ENCODE results near the gene HEMGN. TPM values are rescaled to one million over a fixed set of nuclear protein-coding genes. Genes with fewer than 3 reads are reported as not detected.

Gene HEMGN
- total and polyA plus RNA-seq, 2 of the 13 experiments (the other 11 are each of a cell fraction or from before 2014, with no cell fraction given) = not detected

GRCh38 chr9:97921959-97922724, 15.8 kb downstream of the HEMGN start, which contains the start of gene TRMO (continued):
- TF ChIP-seq, protein P1, sequence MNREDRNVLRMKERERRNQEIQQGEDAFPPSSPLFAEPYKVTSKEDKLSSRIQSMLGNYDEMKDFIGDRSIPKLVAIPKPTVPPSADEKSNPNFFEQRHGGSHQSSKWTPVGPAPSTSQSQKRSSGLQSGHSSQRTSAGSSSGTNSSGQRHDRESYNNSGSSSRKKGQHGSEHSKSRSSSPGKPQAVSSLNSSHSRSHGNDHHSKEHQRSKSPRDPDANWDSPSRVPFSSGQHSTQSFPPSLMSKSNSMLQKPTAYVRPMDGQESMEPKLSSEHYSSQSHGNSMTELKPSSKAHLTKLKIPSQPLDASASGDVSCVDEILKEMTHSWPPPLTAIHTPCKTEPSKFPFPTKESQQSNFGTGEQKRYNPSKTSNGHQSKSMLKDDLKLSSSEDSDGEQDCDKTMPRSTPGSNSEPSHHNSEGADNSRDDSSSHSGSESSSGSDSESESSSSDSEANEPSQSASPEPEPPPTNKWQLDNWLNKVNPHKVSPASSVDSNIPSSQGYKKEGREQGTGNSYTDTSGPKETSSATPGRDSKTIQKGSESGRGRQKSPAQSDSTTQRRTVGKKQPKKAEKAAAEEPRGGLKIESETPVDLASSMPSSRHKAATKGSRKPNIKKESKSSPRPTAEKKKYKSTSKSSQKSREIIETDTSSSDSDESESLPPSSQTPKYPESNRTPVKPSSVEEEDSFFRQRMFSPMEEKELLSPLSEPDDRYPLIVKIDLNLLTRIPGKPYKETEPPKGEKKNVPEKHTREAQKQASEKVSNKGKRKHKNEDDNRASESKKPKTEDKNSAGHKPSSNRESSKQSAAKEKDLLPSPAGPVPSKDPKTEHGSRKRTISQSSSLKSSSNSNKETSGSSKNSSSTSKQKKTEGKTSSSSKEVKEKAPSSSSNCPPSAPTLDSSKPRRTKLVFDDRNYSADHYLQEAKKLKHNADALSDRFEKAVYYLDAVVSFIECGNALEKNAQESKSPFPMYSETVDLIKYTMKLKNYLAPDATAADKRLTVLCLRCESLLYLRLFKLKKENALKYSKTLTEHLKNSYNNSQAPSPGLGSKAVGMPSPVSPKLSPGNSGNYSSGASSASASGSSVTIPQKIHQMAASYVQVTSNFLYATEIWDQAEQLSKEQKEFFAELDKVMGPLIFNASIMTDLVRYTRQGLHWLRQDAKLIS (CRISPR knock-in tag; IDR thresholded peaks at IDR 0.05) = no peak
- TF ChIP-seq ZNF678 (CRISPR knock-in tag; IDR thresholded peaks at IDR 0.05) (peak; percentile 88; the same call in 1 of the 2 replicates), ZNF644 (CRISPR knock-in tag; IDR thresholded peaks at IDR 0.05; ENCODE audit: low read depth) (no peak), GZF1 (CRISPR knock-in tag; IDR thresholded peaks at IDR 0.05) (peak; percentile 41; the same call in 1 of the 2 replicates), MYC (CRISPR knock-in tag; IDR thresholded peaks at IDR 0.05; ENCODE audit: borderline replicate concordance) (peak; percentile 97), MED1 (CRISPR knock-in tag; IDR thresholded peaks at IDR 0.05) (peak; percentile 76), ZNF432 (CRISPR knock-in tag; IDR thresholded peaks at IDR 0.05; ENCODE audit: borderline replicate concordance) (no peak), GATAD1 (CRISPR knock-in tag; IDR thresholded peaks at IDR 0.05) (peak; percentile 100), ARID5B (CRISPR knock-in tag; IDR thresholded peaks at IDR 0.05) (peak; percentile 77), MLXIP (CRISPR knock-in tag; IDR thresholded peaks at IDR 0.05; ENCODE audit: borderline replicate concordance) (0 out of 2 replicates have a peak, but pooled peaks have one; percentile 76), XRCC5 (optimal IDR thresholded peaks at IDR 0.05; ENCODE audit: low read length) (peak; percentile 67), ZBTB38 (CRISPR knock-in tag; IDR thresholded peaks at IDR 0.05) (peak; percentile 91), ZGPAT (CRISPR knock-in tag; IDR thresholded peaks at IDR 0.05) (peak; percentile 99)
- TF ChIP-seq, protein P2, sequence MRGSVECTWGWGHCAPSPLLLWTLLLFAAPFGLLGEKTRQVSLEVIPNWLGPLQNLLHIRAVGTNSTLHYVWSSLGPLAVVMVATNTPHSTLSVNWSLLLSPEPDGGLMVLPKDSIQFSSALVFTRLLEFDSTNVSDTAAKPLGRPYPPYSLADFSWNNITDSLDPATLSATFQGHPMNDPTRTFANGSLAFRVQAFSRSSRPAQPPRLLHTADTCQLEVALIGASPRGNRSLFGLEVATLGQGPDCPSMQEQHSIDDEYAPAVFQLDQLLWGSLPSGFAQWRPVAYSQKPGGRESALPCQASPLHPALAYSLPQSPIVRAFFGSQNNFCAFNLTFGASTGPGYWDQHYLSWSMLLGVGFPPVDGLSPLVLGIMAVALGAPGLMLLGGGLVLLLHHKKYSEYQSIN (CRISPR knock-in tag; IDR thresholded peaks at IDR 0.05; ENCODE audit: borderline replicate concordance) = no peak
